Ovary (tissue), 3 donors: ENCODE results near the gene OR52A1.

Experiments
- CTCF ChIP-seq, 3 donors: fragments of 450-650 bp in 2 of 3; fragments of 200-600 bp in 1 of 3; IDR thresholded peaks; one replicate each; pipeline versions ENCODE4 v1.5.1 to v1.8.0; 2016 to 2022; ENCODE audit warnings: antibody characterized with exemption in 3 of 3, mild to moderate bottlenecking in 1 of 3
- EP300 ChIP-seq: sonication (generic); formaldehyde crosslinking; IDR thresholded peaks from one replicate; pipeline ENCODE4 v1.6.1; 2017; ENCODE audit warnings: antibody characterized with exemption
- POLR2A ChIP-seq: fragments of 450-650 bp; IDR thresholded peaks from one replicate; pipeline ENCODE4 v1.6.1; 2017; ENCODE audit warnings: antibody characterized with exemption, mild to moderate bottlenecking, moderate library complexity
- donor health status: DM: no; HTN: no; CAD: no.

- TF ChIP-seq CTCF (IDR thresholded peaks at IDR 0.05) (no peak), EP300 (no peak), POLR2A (no peak)
These were observed 47.3 kb downstream of the OR52A1 start for GRCh38 chr11:5107285-5107684.
